ENCODE results near the gene EDN2. TPM values are rescaled to one million over a fixed set of nuclear protein-coding genes. Genes with fewer than 3 reads are reported as not detected.

EDN2 gene
- polyA plus RNA-seq, 1 donor from 2014 or later, result not detected

- Histone ChIP-seq H3K9me3 (ENCODE audit: low read length) (no peaks in the 10 kb centered on the region), H3F3A (ENCODE audit: insufficient read depth, low read length, poor library complexity, severe bottlenecking) (no peaks in the 10 kb centered on the region), H3K27ac (ENCODE audit: low read length) (no peak overlapping the region), H4K20me1 (ENCODE audit: insufficient read depth) (no peaks in the 10 kb centered on the region), H3K4me3 (ENCODE audit: low read length) (no peak overlapping the region), H3K9ac (ENCODE audit: low read length) (no peak overlapping the region), H2AFZ (ENCODE audit: low read depth, low read length) (no peak overlapping the region), H3K79me2 (replicated peaks; ENCODE audit: insufficient read depth, low read length) (no peaks in the 10 kb centered on the region), H3K27me3 (ENCODE audit: insufficient read depth, low read depth, low read length) (no peaks in the 10 kb centered on the region), H3K4me2 (ENCODE audit: low read length) (no peak overlapping the region), H3K36me3 (ENCODE audit: insufficient read depth, low read length) (no peaks in the 10 kb centered on the region), H3K9me2 (ENCODE audit: insufficient read depth, low read length) (no peaks in the 10 kb centered on the region)
- TF ChIP-seq TAF1 (IDR thresholded peaks at IDR 0.05; ENCODE audit: low read depth), result no peak
- no peak for TF ChIP-seq EP300 (conservative IDR thresholded peaks at IDR 0.05; ENCODE audit: poor library complexity, severe bottlenecking)
These were observed 26.2 kb upstream of the EDN2 start for GRCh38 chr1:41510531-41511238.

GRCh38 chr1:41509270-41509671, 24.8 kb upstream of the EDN2 start:
- Histone ChIP-seq H3K4me3 (ENCODE audit: low read length) (no peak overlapping the region), H3K4me2 (ENCODE audit: low read length) (no peak overlapping the region), H3K79me2 (replicated peaks; ENCODE audit: insufficient read depth, low read length) (no peaks in the 10 kb centered on the region), H3K27ac (ENCODE audit: low read length) (no peak overlapping the region), H4K20me1 (ENCODE audit: insufficient read depth) (no peaks in the 10 kb centered on the region), H3K9me3 (ENCODE audit: low read length) (no peaks in the 10 kb centered on the region), H3K9ac (ENCODE audit: low read length) (no peak overlapping the region), H2AFZ (ENCODE audit: low read depth, low read length) (no peak overlapping the region), H3K27me3 (ENCODE audit: insufficient read depth, low read depth, low read length) (no peaks in the 10 kb centered on the region), H3K9me2 (ENCODE audit: insufficient read depth, low read length) (no peaks in the 10 kb centered on the region), H3F3A (ENCODE audit: insufficient read depth, low read length, poor library complexity, severe bottlenecking) (no peaks in the 10 kb centered on the region), H3K36me3 (ENCODE audit: insufficient read depth, low read length) (no peaks in the 10 kb centered on the region)
- no peak for TF ChIP-seq REST (IDR thresholded peaks at IDR 0.05; ENCODE audit: borderline replicate concordance)
- no peak for TF ChIP-seq EP300 (conservative IDR thresholded peaks at IDR 0.05; ENCODE audit: poor library complexity, severe bottlenecking)
- TF ChIP-seq POLR2AphosphoS5 (IDR thresholded peaks at IDR 0.05), result no peak
- no peak for TF ChIP-seq EZH2 (IDR thresholded peaks at IDR 0.05; ENCODE audit: borderline replicate concordance, insufficient read depth, low read length, poor library complexity, severe bottlenecking)
- no peak for TF ChIP-seq RAD21 (conservative IDR thresholded peaks at IDR 0.05)
- TF ChIP-seq TAF1 (IDR thresholded peaks at IDR 0.05; ENCODE audit: low read depth), result no peak
- no peak for TF ChIP-seq SMC3 (conservative IDR thresholded peaks at IDR 0.05; ENCODE audit: poor library complexity)
- no peak for TF ChIP-seq MXI1 (conservative IDR thresholded peaks at IDR 0.05; ENCODE audit: poor library complexity, severe bottlenecking)
- no peak for TF ChIP-seq CTCF (IDR thresholded peaks at IDR 0.05; ENCODE audit: poor library complexity, severe bottlenecking)
